Endodermal cell (in vitro differentiated cells): ENCODE measurements around the gene BCS1L. TPM values are rescaled to one million over a fixed set of nuclear protein-coding genes. Genes with fewer than 3 reads are reported as not detected.
A peak's percentile ranks its signal among the peaks of the same experiment; 100 is the strongest.

ENCODE experiments used
- DNase-seq: peaks from one replicate; pipeline ENCODE4 v3.0.0-alpha.2; 2017
- H3K27ac ChIP-seq: 2 replicates; pipeline ENCODE4 v1.5.1; 2013; ENCODE audit warnings: mild to moderate bottlenecking, low read depth, low read length, moderate library complexity
- H3K27me3 ChIP-seq: 2 replicates; pipeline ENCODE4 v1.6.1; 2013; ENCODE audit warnings: mild to moderate bottlenecking, low read length, moderate library complexity; ENCODE audit not compliant: insufficient read depth, control insufficient read depth, poor library complexity, severe bottlenecking
- H3K36me3 ChIP-seq: 2 replicates; pipeline ENCODE4 v1.7.0; 2013; ENCODE audit warnings: mild to moderate bottlenecking, low read length, moderate library complexity; ENCODE audit not compliant: control insufficient read depth, insufficient read depth
- H3K4me1 ChIP-seq: one replicate; pipeline ENCODE4 v1.7.0; 2013; ENCODE audit warnings: low read length; ENCODE audit not compliant: control insufficient read depth, insufficient read depth
- H3K4me3 ChIP-seq: 2 replicates; pipeline ENCODE4 v1.5.1; 2013; ENCODE audit warnings: mild to moderate bottlenecking, low read length, moderate library complexity
- H3K9ac ChIP-seq: 2 replicates; pipeline ENCODE4 v1.6.1; 2013; ENCODE audit warnings: mild to moderate bottlenecking, low read length, moderate library complexity; ENCODE audit not compliant: poor library complexity, severe bottlenecking; ENCODE audit errors: extremely low read depth
- H3K9me3 ChIP-seq: 2 replicates; pipeline ENCODE4 v1.6.1; 2013; ENCODE audit warnings: mild to moderate bottlenecking, low read length, moderate library complexity; ENCODE audit not compliant: control insufficient read depth
- H3K27ac Mint-ChIP-seq: 2 replicates; pipeline ENCODE4 v1.8.0; 2020; ENCODE audit warnings: mixed read lengths
- H3K27me3 Mint-ChIP-seq: 2 replicates; pipeline ENCODE4 v1.8.0; 2021; ENCODE audit warnings: mild to moderate bottlenecking, mixed read lengths; ENCODE audit not compliant: insufficient read depth
- H3K36me3 Mint-ChIP-seq: 2 replicates; pipeline ENCODE4 v1.8.0; 2020; ENCODE audit warnings: low read depth, mixed read lengths
- H3K4me1 Mint-ChIP-seq: 2 replicates; pipeline ENCODE4 v1.8.0; 2020; ENCODE audit warnings: mixed read lengths
- H3K4me3 Mint-ChIP-seq: 2 replicates; pipeline ENCODE4 v1.8.0; 2020; ENCODE audit warnings: mild to moderate bottlenecking, moderate library complexity, mixed read lengths
- H3K9me3 Mint-ChIP-seq: 2 replicates; pipeline ENCODE4 v1.8.0; 2020; ENCODE audit warnings: mild to moderate bottlenecking, mixed read lengths
- WGBS, 2 experiments: methylation state at CpG; one replicate each; pipeline versions ENCODE4 v1.1.5 to v1.1.7; 2013; ENCODE audit warnings: missing lambda C conversion rate in 2 of 2, mixed read lengths in 1 of 2; ENCODE audit not compliant: insufficient coverage in 1 of 2, insufficient read length in 1 of 2; 5-methylcytosine and 5-hydroxymethylcytosine counted together
- total RNA-seq, 2 donors: library from RNA; stranded (reverse); fragmentation: NEBNext Ultra II Directional in 1 of 2; extraction: Animal tissue kit (Norgen Biotek cat#: 25700) in 1 of 2; gene quantifications; 2 replicates in 1 of 2; 3 replicates in 1 of 2; pipeline ENCODE4 v1.2.1, GENCODE V29; 2021
- TF ChIP-seq, protein P1 (sequence below): fragments of 200-600 bp; sonication (generic); conservative IDR thresholded peaks from 2 replicates; pipeline ENCODE4 v1.5.0; 2021; ENCODE audit warnings: antibody characterized with exemption, mild to moderate bottlenecking

The BCS1L gene
- total RNA-seq, 2 donors from 2014 or later: 24.0 to 31.5 TPM

DNA sequence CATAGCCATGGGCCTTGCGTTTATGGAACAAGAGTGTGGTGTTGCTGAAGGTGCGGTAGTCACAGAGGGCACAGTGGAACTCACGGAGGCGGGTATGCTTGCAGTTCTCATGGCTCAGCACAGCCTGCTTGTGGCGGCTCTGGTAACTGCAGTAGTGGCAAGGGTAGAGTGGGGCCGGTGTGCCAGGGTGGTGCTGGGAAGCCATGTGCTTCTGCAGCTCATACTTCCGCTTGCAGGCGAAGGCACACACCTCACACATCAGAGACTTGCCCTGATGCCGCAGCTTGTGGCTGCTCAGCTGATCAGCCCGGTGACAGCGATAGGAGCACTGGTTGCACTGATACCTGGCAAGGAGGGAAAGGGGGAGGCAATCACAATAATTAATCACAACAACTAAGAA, 14.8 kb upstream of the BCS1L start:
- DNase-seq: no peak
- no peak overlapping the region for H3K27ac Mint-ChIP-seq

GRCh38 chr2:218645126-218645525, 14.4 kb upstream of the BCS1L start:
- DNase-seq: no peak
- no peak overlapping the region for H3K4me3 Mint-ChIP-seq
- H3K27me3 Mint-ChIP-seq: no peaks in the 10 kb centered on the region
- no peak overlapping the region for H3K27ac Mint-ChIP-seq
- H3K27me3 ChIP-seq: no peaks in the 10 kb centered on the region
- H3K9ac ChIP-seq: no peak overlapping the region
- no peaks in the 10 kb centered on the region for H3K9me3 ChIP-seq
- no peak overlapping the region for H3K27ac ChIP-seq
- H3K36me3 ChIP-seq: peaks cover 77% of the 10 kb centered on the region
- WGBS, 2 experiments: 83 to 96% methylated on average over 1 of the region's 1 CpG
- H3K4me1 ChIP-seq: no peaks in the 10 kb centered on the region
- H3K4me3 ChIP-seq: no peak overlapping the region
- no peaks in the 10 kb centered on the region for H3K4me1 Mint-ChIP-seq
- H3K9me3 Mint-ChIP-seq: no peaks in the 10 kb centered on the region
- TF ChIP-seq, protein P1, sequence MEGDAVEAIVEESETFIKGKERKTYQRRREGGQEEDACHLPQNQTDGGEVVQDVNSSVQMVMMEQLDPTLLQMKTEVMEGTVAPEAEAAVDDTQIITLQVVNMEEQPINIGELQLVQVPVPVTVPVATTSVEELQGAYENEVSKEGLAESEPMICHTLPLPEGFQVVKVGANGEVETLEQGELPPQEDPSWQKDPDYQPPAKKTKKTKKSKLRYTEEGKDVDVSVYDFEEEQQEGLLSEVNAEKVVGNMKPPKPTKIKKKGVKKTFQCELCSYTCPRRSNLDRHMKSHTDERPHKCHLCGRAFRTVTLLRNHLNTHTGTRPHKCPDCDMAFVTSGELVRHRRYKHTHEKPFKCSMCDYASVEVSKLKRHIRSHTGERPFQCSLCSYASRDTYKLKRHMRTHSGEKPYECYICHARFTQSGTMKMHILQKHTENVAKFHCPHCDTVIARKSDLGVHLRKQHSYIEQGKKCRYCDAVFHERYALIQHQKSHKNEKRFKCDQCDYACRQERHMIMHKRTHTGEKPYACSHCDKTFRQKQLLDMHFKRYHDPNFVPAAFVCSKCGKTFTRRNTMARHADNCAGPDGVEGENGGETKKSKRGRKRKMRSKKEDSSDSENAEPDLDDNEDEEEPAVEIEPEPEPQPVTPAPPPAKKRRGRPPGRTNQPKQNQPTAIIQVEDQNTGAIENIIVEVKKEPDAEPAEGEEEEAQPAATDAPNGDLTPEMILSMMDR: no peak
- H3K36me3 Mint-ChIP-seq: peaks cover 65% of the 10 kb centered on the region

More for the DNA sequence above, 14.8 kb upstream of the BCS1L start:
- no peaks in the 10 kb centered on the region for H3K9me3 Mint-ChIP-seq
- H3K36me3 Mint-ChIP-seq: peaks cover 63% of the 10 kb centered on the region
- Histone ChIP-seq H3K4me1 (no peaks in the 10 kb centered on the region), H3K9ac (no peak overlapping the region), H3K9me3 (no peaks in the 10 kb centered on the region), H3K27ac (no peak overlapping the region), H3K27me3 (no peaks in the 10 kb centered on the region), H3K36me3 (peaks cover 75% of the 10 kb centered on the region), H3K4me3 (no peak overlapping the region)
- TF ChIP-seq, protein P1: no peak
- H3K4me3 Mint-ChIP-seq: no peak overlapping the region
- no peaks in the 10 kb centered on the region for H3K27me3 Mint-ChIP-seq
- WGBS, 2 experiments: 95 to 97% methylated on average over 6 to 11 of the region's 11 CpGs
- no peaks in the 10 kb centered on the region for H3K4me1 Mint-ChIP-seq

- H3K27ac Mint-ChIP-seq: no peak overlapping the region
- no peaks in the 10 kb centered on the region for H3K4me1 Mint-ChIP-seq
- H3K27ac ChIP-seq: no peak overlapping the region
- 84 to 86% methylated on average over 8 to 9 of the region's 9 CpGs for WGBS, 2 experiments
- no peaks in the 10 kb centered on the region for H3K4me1 ChIP-seq
- no peaks in the 10 kb centered on the region for H3K9me3 ChIP-seq
- peak; percentile 88 for DNase-seq
- H3K27me3 Mint-ChIP-seq: no peaks in the 10 kb centered on the region
- no peaks in the 10 kb centered on the region for H3K9me3 Mint-ChIP-seq
- H3K27me3 ChIP-seq: no peaks in the 10 kb centered on the region
- TF ChIP-seq, protein P1: peak; percentile 91
- H3K36me3 ChIP-seq: peaks cover 81% of the 10 kb centered on the region
- no peak overlapping the region for H3K4me3 ChIP-seq
- peaks cover 63% of the 10 kb centered on the region for H3K36me3 Mint-ChIP-seq
- H3K4me3 Mint-ChIP-seq: no peak overlapping the region
- no peak overlapping the region for H3K9ac ChIP-seq
Observed at GRCh38 chr2:218648088-218648786, 11.2 kb upstream of the BCS1L start.
